GM15510 (cell line): ENCODE results near the gene SYT10.

ENCODE experiments used
- POLR2A ChIP-seq: IDR thresholded peaks from 3 replicates; pipeline ENCODE4 v1.6.1; 2011; ENCODE audit warnings: borderline replicate concordance; ENCODE audit not compliant: insufficient read length; ENCODE audit errors: extremely low read depth

SYT10 gene

GRCh38 chr12:33439587-33440011, at the start of gene SYT10:
SYT10 (minus strand) TSS chr12:33439819; CDS start chr12:33439522, 297 bp downstream.
- TF ChIP-seq POLR2A, result no peak

- no peak for TF ChIP-seq POLR2A
These were observed 48.4 kb upstream of the SYT10 start for GRCh38 chr12:33488036-33488435.

GRCh38 chr12:33486058-33486457, 46.4 kb upstream of the SYT10 start:
- no peak for TF ChIP-seq POLR2A

GRCh38 chr12:33484161-33484560, 44.5 kb upstream of the SYT10 start:
- no peak for TF ChIP-seq POLR2A

- TF ChIP-seq POLR2A, result no peak
These were observed 40.7 kb upstream of the SYT10 start for GRCh38 chr12:33480366-33480765.

- TF ChIP-seq POLR2A, result no peak
These were observed 36.4 kb upstream of the SYT10 start for GRCh38 chr12:33476058-33476457.

GRCh38 chr12:33472299-33472698, 32.7 kb upstream of the SYT10 start:
- TF ChIP-seq POLR2A, result no peak

- no peak for TF ChIP-seq POLR2A
These were observed 15.5 kb upstream of the SYT10 start for GRCh38 chr12:33455096-33455495.

- no peak for TF ChIP-seq POLR2A
These were observed 10.9 kb upstream of the SYT10 start for GRCh38 chr12:33450480-33450879.

GRCh38 chr12:33440477-33440876, 858 bp upstream of the SYT10 start:
- TF ChIP-seq POLR2A, result no peak

- TF ChIP-seq POLR2A, result no peak
These were observed 600 bp downstream of the SYT10 start for GRCh38 chr12:33438851-33439586.

GRCh38 chr12:33438025-33438772, 1.4 kb downstream of the SYT10 start:
- TF ChIP-seq POLR2A, result no peak

- TF ChIP-seq POLR2A, result no peak
These were observed 2.0 kb downstream of the SYT10 start for GRCh38 chr12:33437598-33437997.

GRCh38 chr12:33432992-33433391, 6.6 kb downstream of the SYT10 start:
- no peak for TF ChIP-seq POLR2A

- TF ChIP-seq POLR2A, result no peak
These were observed 8.0 kb downstream of the SYT10 start for GRCh38 chr12:33431648-33432047.

GRCh38 chr12:33429468-33429867, 10.2 kb downstream of the SYT10 start:
- TF ChIP-seq POLR2A, result no peak
